Sigmoid colon (tissue), 7 donors: Measurements from ENCODE around the gene GOLGA3. TPM values are rescaled to one million over a fixed set of nuclear protein-coding genes. Genes with fewer than 3 reads are reported as not detected.
"Not testable (repeated sequence)": the region's sequence is repeated elsewhere in the genome, so short reads cannot be mapped to it uniquely, and the experiment has no call there.

Source experiments
- DNase-seq: peaks from one replicate; pipeline ENCODE4 v3.0.0-alpha.2; 2019
- H3K27ac ChIP-seq, 4 donors: fragments of 200-600 bp; sonication (generic); one replicate each; pipeline ENCODE4 v1.5.1; 2016 to 2019; ENCODE audit warnings: mild to moderate bottlenecking in 1 of 4
- H3K27me3 ChIP-seq, 3 donors: fragments of 200-600 bp; sonication (generic); one replicate each; pipeline ENCODE4 v1.5.1; 2019; ENCODE audit warnings: mild to moderate bottlenecking in 1 of 3
- H3K36me3 ChIP-seq, 4 donors: fragments of 200-600 bp; sonication (generic); one replicate each; pipeline ENCODE4 v1.5.1; 2016 to 2019
- H3K4me1 ChIP-seq, 4 donors: fragments of 200-600 bp; sonication (generic); one replicate each; pipeline ENCODE4 v1.5.1; 2017 to 2019
- H3K4me3 ChIP-seq, 4 donors: fragments of 200-600 bp; sonication (generic); one replicate each; pipeline ENCODE4 v1.5.1; 2017 to 2019; ENCODE audit warnings: mild to moderate bottlenecking in 2 of 4, moderate library complexity in 1 of 4
- H3K9me3 ChIP-seq, 4 donors: fragments of 200-600 bp in 3 of 4; sonication (generic) in 3 of 4; one replicate each; pipeline versions ENCODE4 v1.5.1 to v1.6.1; 2013 to 2019
- CTCF ChIP-seq, 4 experiments: fragments of 450-650 bp in 3 of 4; fragments of 200-600 bp in 1 of 4; IDR thresholded peaks; one replicate each; pipeline ENCODE4 v1.5.1; 2016 to 2019; ENCODE audit warnings: antibody characterized with exemption in 4 of 4, mild to moderate bottlenecking in 3 of 4, moderate library complexity in 2 of 4
- EP300 ChIP-seq, 4 donors: sonication (generic); formaldehyde crosslinking; IDR thresholded peaks; one replicate each; pipeline ENCODE4 v1.6.1; 2017; ENCODE audit warnings: antibody characterized with exemption in 4 of 4
- POLR2A ChIP-seq, 2 donors: fragments of 450-650 bp; IDR thresholded peaks; one replicate each; pipeline ENCODE4 v1.6.1; 2016; ENCODE audit warnings: antibody characterized with exemption in 2 of 2, mild to moderate bottlenecking in 2 of 2, moderate library complexity in 2 of 2
- POLR2AphosphoS5 ChIP-seq, 4 donors: sonication (generic); formaldehyde crosslinking; IDR thresholded peaks; one replicate each; pipeline ENCODE4 v1.6.1; 2017; ENCODE audit warnings: antibody characterized with exemption in 4 of 4
- WGBS, 2 donors: extraction: QIAGEN DNeasy Blood & Tissue Kit; methylation state at CpG; one replicate each; pipeline ENCODE4 v1.1.7; 2013; 5-methylcytosine and 5-hydroxymethylcytosine counted together
- intact Hi-C: fragments of 100-400 bp; cut with DNase I; formaldehyde crosslinking; loops from one replicate; pipeline ENCODE4 v1.15.1; 2023
- polyA plus RNA-seq, 3 donors: library from polyadenylated mRNA; stranded (reverse); fragments of 200-250 nt; gene quantifications; one replicate each; pipeline ENCODE4 v1.2.3, GENCODE V29; 2013
- total RNA-seq, 4 donors: library from RNA; depleted of rRNA; stranded (reverse); fragments of >200 nt; gene quantifications; one replicate each; pipeline ENCODE4 v1.1.0, GENCODE V29; 2016
- donor health status: healthy with polysubstance abuse.
- donor health status: Bipolar disorder and iron deficiency.
- donor health status: healthy.

The GOLGA3 gene
- total and polyA plus RNA-seq, 7 donors, result 9.6 to 78.4 (median 45.7) TPM

- TF ChIP-seq EP300 (IDR thresholded peaks at IDR 0.05) (no peak), POLR2AphosphoS5 (IDR thresholded peaks at IDR 0.05) (no peak), POLR2A (IDR thresholded peaks at IDR 0.05) (no peak), CTCF (IDR thresholded peaks at IDR 0.05) (no peak)
- intact Hi-C loops, result no loop called here
- H3K36me3 ChIP-seq, result peaks cover 35 to 100% (median 73%) of the 10 kb centered on the region in 4 donors
- no peaks in the 10 kb centered on the region for H3K27me3 ChIP-seq
- H3K9me3 ChIP-seq, result no peaks in the 10 kb centered on the region
- peak overlapping the region; percentile 12 to 58 (median 47) for H3K27ac ChIP-seq
- DNase-seq, result no peak
- peaks cover 0 to 20% (median 11%) of the 10 kb centered on the region in 4 donors for H3K4me1 ChIP-seq
- 94 to 95% methylated on average over 20 of the region's 20 CpGs for WGBS, 2 donors
- H3K4me3 ChIP-seq, result no peak overlapping the region
Measured at GRCh38 chr12:132777614-132778013, 51.1 kb downstream of the GOLGA3 start.

- TF ChIP-seq EP300 (IDR thresholded peaks at IDR 0.05) (no peak), CTCF (IDR thresholded peaks at IDR 0.05) (no peak), POLR2AphosphoS5 (IDR thresholded peaks at IDR 0.05) (no peak), POLR2A (IDR thresholded peaks at IDR 0.05) (no peak)
- H3K27ac ChIP-seq, result peak overlapping the region; percentile 12 to 58 (median 47)
- WGBS, 2 donors, result 89 to 91% methylated on average over 29 of the region's 29 CpGs
Measured at GRCh38 chr12:132776816-132777568, 51.7 kb downstream of the GOLGA3 start.

GRCh38 chr12:132776230-132776625, 52.4 kb downstream of the GOLGA3 start:
- peak overlapping the region in 3 of 4 donors; percentile 47 to 58 (median 47) for H3K27ac ChIP-seq
- H3K27me3 ChIP-seq, intact Hi-C loops, H3K4me3 ChIP-seq, H3K9me3 ChIP-seq, DNase-seq: not testable (repeated sequence)
- peaks cover 0 to 20% (median 11%) of the 10 kb centered on the region in 4 donors for H3K4me1 ChIP-seq
- WGBS, 2 donors, result 79 to 88% methylated on average over 11 to 12 of the region's 12 CpGs
- peaks cover 29 to 100% (median 68%) of the 10 kb centered on the region in 4 donors for H3K36me3 ChIP-seq

More at GRCh38 chr12:132776816-132777568, 51.7 kb downstream of the GOLGA3 start:
- peaks cover 30 to 100% (median 68%) of the 10 kb centered on the region in 4 donors for H3K36me3 ChIP-seq
- peaks cover 0 to 20% (median 11%) of the 10 kb centered on the region in 4 donors for H3K4me1 ChIP-seq
- peak; percentile 82 for DNase-seq
- no peaks in the 10 kb centered on the region for H3K9me3 ChIP-seq
- no peaks in the 10 kb centered on the region for H3K27me3 ChIP-seq
- no peak overlapping the region for H3K4me3 ChIP-seq
- intact Hi-C loops, result no loop called here

GRCh38 chr12:132775502-132776229, 53.0 kb downstream of the GOLGA3 start:
- Histone ChIP-seq H3K27ac (peak overlapping the region in 1 of 4 donors; percentile 4), H3K4me1 (peaks cover 0 to 20% (median 11%) of the 10 kb centered on the region in 4 donors), H3K9me3 (no peaks in the 10 kb centered on the region), H3K36me3 (peaks cover 29 to 100% (median 64%) of the 10 kb centered on the region in 4 donors), H3K4me3 (no peak overlapping the region), H3K27me3 (no peaks in the 10 kb centered on the region)
- intact Hi-C loops, result no loop called here
- no peak for DNase-seq
- WGBS, 2 donors, result 94 to 96% methylated on average over 23 to 24 of the region's 24 CpGs
- TF ChIP-seq CTCF (IDR thresholded peaks at IDR 0.05), result no peak
- no peak for TF ChIP-seq POLR2AphosphoS5 (IDR thresholded peaks at IDR 0.05)
- TF ChIP-seq EP300 (IDR thresholded peaks at IDR 0.05), result no peak
- TF ChIP-seq POLR2A (IDR thresholded peaks at IDR 0.05), result no peak
